ENCODE measurements around the gene CDKL1.

DNA sequence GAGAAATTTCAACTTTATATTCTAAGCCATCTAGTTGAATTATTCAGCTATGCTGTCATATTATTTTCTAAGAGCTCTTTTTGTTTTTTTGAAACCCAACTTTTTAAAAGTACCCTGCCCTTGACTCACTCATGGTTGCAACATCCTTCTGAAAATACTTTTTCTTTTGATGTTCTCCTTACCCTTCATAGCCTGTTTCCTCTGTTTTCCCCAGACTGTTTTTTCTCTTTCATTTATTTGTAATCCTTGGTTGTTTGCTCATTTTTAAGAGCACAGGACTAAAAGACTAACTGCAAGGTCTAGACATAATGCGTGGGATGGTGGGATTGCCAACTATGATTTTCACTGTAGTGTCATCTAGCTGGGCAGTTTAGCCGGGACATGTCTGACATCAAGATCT, 21.2 kb upstream of the CDKL1 start:
- TF ChIP-seq, protein P1, sequence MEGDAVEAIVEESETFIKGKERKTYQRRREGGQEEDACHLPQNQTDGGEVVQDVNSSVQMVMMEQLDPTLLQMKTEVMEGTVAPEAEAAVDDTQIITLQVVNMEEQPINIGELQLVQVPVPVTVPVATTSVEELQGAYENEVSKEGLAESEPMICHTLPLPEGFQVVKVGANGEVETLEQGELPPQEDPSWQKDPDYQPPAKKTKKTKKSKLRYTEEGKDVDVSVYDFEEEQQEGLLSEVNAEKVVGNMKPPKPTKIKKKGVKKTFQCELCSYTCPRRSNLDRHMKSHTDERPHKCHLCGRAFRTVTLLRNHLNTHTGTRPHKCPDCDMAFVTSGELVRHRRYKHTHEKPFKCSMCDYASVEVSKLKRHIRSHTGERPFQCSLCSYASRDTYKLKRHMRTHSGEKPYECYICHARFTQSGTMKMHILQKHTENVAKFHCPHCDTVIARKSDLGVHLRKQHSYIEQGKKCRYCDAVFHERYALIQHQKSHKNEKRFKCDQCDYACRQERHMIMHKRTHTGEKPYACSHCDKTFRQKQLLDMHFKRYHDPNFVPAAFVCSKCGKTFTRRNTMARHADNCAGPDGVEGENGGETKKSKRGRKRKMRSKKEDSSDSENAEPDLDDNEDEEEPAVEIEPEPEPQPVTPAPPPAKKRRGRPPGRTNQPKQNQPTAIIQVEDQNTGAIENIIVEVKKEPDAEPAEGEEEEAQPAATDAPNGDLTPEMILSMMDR (IDR thresholded peaks at IDR 0.05; ENCODE audit: poor library complexity): no peak
- TF ChIP-seq EZH2phosphoT487 (IDR thresholded peaks at IDR 0.05; ENCODE audit: low read depth, severe bottlenecking, unreplicated experiment) (no peak), EZH2 (IDR thresholded peaks at IDR 0.05; ENCODE audit: borderline replicate concordance) (no peak)
